ENCODE data around the gene RPAP3.

Gene RPAP3

GRCh38 chr12:47707905-47708543, 2.2 kb upstream of the RPAP3 start:
- no peak overlapping the region for H3K4me3 ChIP-seq (ENCODE audit: low read depth, low read length)
- peaks cover 10% of the 10 kb centered on the region for H3K4me1 ChIP-seq (ENCODE audit: control insufficient read depth, insufficient read depth, low read length)
- H3K27ac ChIP-seq (ENCODE audit: low read depth, low read length) = no peak overlapping the region
- no peak overlapping the region for H3K9ac ChIP-seq (ENCODE audit: low read depth, low read length)
- H3K36me3 ChIP-seq (ENCODE audit: control insufficient read depth, insufficient read depth, low read length) = no peaks in the 10 kb centered on the region
- no peaks in the 10 kb centered on the region for H3K27me3 ChIP-seq (ENCODE audit: control insufficient read depth, insufficient read depth, low read length)
- H3K9me3 ChIP-seq (ENCODE audit: control insufficient read depth, insufficient read depth, low read length) = no peaks in the 10 kb centered on the region

GRCh38 chr12:47707355-47707754, 1.5 kb upstream of the RPAP3 start:
- H3K9me3 ChIP-seq (ENCODE audit: control insufficient read depth, insufficient read depth, low read length) = no peaks in the 10 kb centered on the region
- H3K36me3 ChIP-seq (ENCODE audit: control insufficient read depth, insufficient read depth, low read length) = 0 out of 2 replicates have a peak, but pooled peaks cover 4% of the 10 kb centered on the region
- no peak overlapping the region for H3K9ac ChIP-seq (ENCODE audit: low read depth, low read length)
- no peak overlapping the region for H3K27ac ChIP-seq (ENCODE audit: low read depth, low read length)
- no peak overlapping the region for H3K4me3 ChIP-seq (ENCODE audit: low read depth, low read length)
- H3K4me1 ChIP-seq (ENCODE audit: control insufficient read depth, insufficient read depth, low read length) = peaks cover 10% of the 10 kb centered on the region
- no peaks in the 10 kb centered on the region for H3K27me3 ChIP-seq (ENCODE audit: control insufficient read depth, insufficient read depth, low read length)

- peak overlapping the region; percentile 52 for H3K9ac ChIP-seq (ENCODE audit: low read depth, low read length)
- H3K4me3 ChIP-seq (ENCODE audit: low read depth, low read length) = peak overlapping the region; percentile 75
- H3K27ac ChIP-seq (ENCODE audit: low read depth, low read length) = peak overlapping the region; percentile 85
- no peaks in the 10 kb centered on the region for H3K27me3 ChIP-seq (ENCODE audit: control insufficient read depth, insufficient read depth, low read length)
- H3K9me3 ChIP-seq (ENCODE audit: control insufficient read depth, insufficient read depth, low read length) = no peaks in the 10 kb centered on the region
- H3K36me3 ChIP-seq (ENCODE audit: control insufficient read depth, insufficient read depth, low read length) = peaks cover 16% of the 10 kb centered on the region
- H3K4me1 ChIP-seq (ENCODE audit: control insufficient read depth, insufficient read depth, low read length) = peaks cover 10% of the 10 kb centered on the region
Observed at GRCh38 chr12:47705229-47705565, 633 bp downstream of the RPAP3 start.

GRCh38 chr12:47704719-47705118, 1.1 kb downstream of the RPAP3 start:
- H3K27ac ChIP-seq (ENCODE audit: low read depth, low read length) = no peak overlapping the region
- peak overlapping the region; percentile 75 for H3K4me3 ChIP-seq (ENCODE audit: low read depth, low read length)
- peaks cover 10% of the 10 kb centered on the region for H3K4me1 ChIP-seq (ENCODE audit: control insufficient read depth, insufficient read depth, low read length)
- H3K9ac ChIP-seq (ENCODE audit: low read depth, low read length) = peak overlapping the region; percentile 52; the same call in 1 of the 2 replicates
- H3K36me3 ChIP-seq (ENCODE audit: control insufficient read depth, insufficient read depth, low read length) = peaks cover 21% of the 10 kb centered on the region
- H3K9me3 ChIP-seq (ENCODE audit: control insufficient read depth, insufficient read depth, low read length) = no peaks in the 10 kb centered on the region
- H3K27me3 ChIP-seq (ENCODE audit: control insufficient read depth, insufficient read depth, low read length) = no peaks in the 10 kb centered on the region

GRCh38 chr12:47700263-47700662, 5.6 kb downstream of the RPAP3 start:
- Histone ChIP-seq H3K27me3 (ENCODE audit: control insufficient read depth, insufficient read depth, low read length) (no peaks in the 10 kb centered on the region), H3K9me3 (ENCODE audit: control insufficient read depth, insufficient read depth, low read length) (no peaks in the 10 kb centered on the region), H3K36me3 (ENCODE audit: control insufficient read depth, insufficient read depth, low read length) (peaks cover 56% of the 10 kb centered on the region), H3K9ac (ENCODE audit: low read depth, low read length) (no peak overlapping the region), H3K4me3 (ENCODE audit: low read depth, low read length) (no peak overlapping the region), H3K27ac (ENCODE audit: low read depth, low read length) (no peak overlapping the region), H3K4me1 (ENCODE audit: control insufficient read depth, insufficient read depth, low read length) (no peaks in the 10 kb centered on the region)

GRCh38 chr12:47698631-47699030, 7.2 kb downstream of the RPAP3 start:
- no peaks in the 10 kb centered on the region for H3K27me3 ChIP-seq (ENCODE audit: control insufficient read depth, insufficient read depth, low read length)
- H3K9ac ChIP-seq (ENCODE audit: low read depth, low read length) = no peak overlapping the region
- H3K9me3 ChIP-seq (ENCODE audit: control insufficient read depth, insufficient read depth, low read length) = no peaks in the 10 kb centered on the region
- peaks cover 71% of the 10 kb centered on the region for H3K36me3 ChIP-seq (ENCODE audit: control insufficient read depth, insufficient read depth, low read length)
- no peaks in the 10 kb centered on the region for H3K4me1 ChIP-seq (ENCODE audit: control insufficient read depth, insufficient read depth, low read length)
- no peak overlapping the region for H3K27ac ChIP-seq (ENCODE audit: low read depth, low read length)
- no peak overlapping the region for H3K4me3 ChIP-seq (ENCODE audit: low read depth, low read length)

- Histone ChIP-seq H3K27ac (ENCODE audit: low read depth, low read length) (no peak overlapping the region), H3K4me3 (ENCODE audit: low read depth, low read length) (no peak overlapping the region), H3K27me3 (ENCODE audit: control insufficient read depth, insufficient read depth, low read length) (no peaks in the 10 kb centered on the region), H3K36me3 (ENCODE audit: control insufficient read depth, insufficient read depth, low read length) (peaks cover 71% of the 10 kb centered on the region), H3K9me3 (ENCODE audit: control insufficient read depth, insufficient read depth, low read length) (no peaks in the 10 kb centered on the region), H3K9ac (ENCODE audit: low read depth, low read length) (no peak overlapping the region), H3K4me1 (ENCODE audit: control insufficient read depth, insufficient read depth, low read length) (no peaks in the 10 kb centered on the region)
Observed at GRCh38 chr12:47698055-47698454, 7.8 kb downstream of the RPAP3 start.

GRCh38 chr12:47689215-47689614, 16.6 kb downstream of the RPAP3 start:
- Histone ChIP-seq H3K27me3 (ENCODE audit: control insufficient read depth, insufficient read depth, low read length) (no peaks in the 10 kb centered on the region), H3K9ac (ENCODE audit: low read depth, low read length) (no peak overlapping the region), H3K4me1 (ENCODE audit: control insufficient read depth, insufficient read depth, low read length) (0 out of 2 replicates have a peak, but pooled peaks cover 3% of the 10 kb centered on the region), H3K9me3 (ENCODE audit: control insufficient read depth, insufficient read depth, low read length) (no peaks in the 10 kb centered on the region), H3K27ac (ENCODE audit: low read depth, low read length) (no peak overlapping the region), H3K4me3 (ENCODE audit: low read depth, low read length) (no peak overlapping the region), H3K36me3 (ENCODE audit: control insufficient read depth, insufficient read depth, low read length) (peaks cover 76% of the 10 kb centered on the region)

GRCh38 chr12:47687636-47688035, 18.2 kb downstream of the RPAP3 start:
- Histone ChIP-seq H3K27me3 (ENCODE audit: control insufficient read depth, insufficient read depth, low read length) (no peaks in the 10 kb centered on the region), H3K27ac (ENCODE audit: low read depth, low read length) (no peak overlapping the region), H3K4me1 (ENCODE audit: control insufficient read depth, insufficient read depth, low read length) (0 out of 2 replicates have a peak, but pooled peaks cover 3% of the 10 kb centered on the region), H3K9me3 (ENCODE audit: control insufficient read depth, insufficient read depth, low read length) (no peaks in the 10 kb centered on the region), H3K36me3 (ENCODE audit: control insufficient read depth, insufficient read depth, low read length) (peaks cover 83% of the 10 kb centered on the region), H3K4me3 (ENCODE audit: low read depth, low read length) (no peak overlapping the region), H3K9ac (ENCODE audit: low read depth, low read length) (no peak overlapping the region)

- no peak overlapping the region for H3K9ac ChIP-seq (ENCODE audit: low read depth, low read length)
- no peak overlapping the region for H3K27ac ChIP-seq (ENCODE audit: low read depth, low read length)
- 0 out of 2 replicates have a peak, but pooled peaks cover 3% of the 10 kb centered on the region for H3K4me1 ChIP-seq (ENCODE audit: control insufficient read depth, insufficient read depth, low read length)
- H3K9me3 ChIP-seq (ENCODE audit: control insufficient read depth, insufficient read depth, low read length) = no peaks in the 10 kb centered on the region
- peaks cover 86% of the 10 kb centered on the region for H3K36me3 ChIP-seq (ENCODE audit: control insufficient read depth, insufficient read depth, low read length)
- no peaks in the 10 kb centered on the region for H3K27me3 ChIP-seq (ENCODE audit: control insufficient read depth, insufficient read depth, low read length)
- H3K4me3 ChIP-seq (ENCODE audit: low read depth, low read length) = no peak overlapping the region
Observed at GRCh38 chr12:47686645-47687240, 19.1 kb downstream of the RPAP3 start.

GRCh38 chr12:47679785-47680184, 26.0 kb downstream of the RPAP3 start:
- Histone ChIP-seq H3K9ac (ENCODE audit: low read depth, low read length) (no peak overlapping the region), H3K27me3 (ENCODE audit: control insufficient read depth, insufficient read depth, low read length) (no peaks in the 10 kb centered on the region), H3K36me3 (ENCODE audit: control insufficient read depth, insufficient read depth, low read length) (peaks cover 48% of the 10 kb centered on the region), H3K9me3 (ENCODE audit: control insufficient read depth, insufficient read depth, low read length) (no peaks in the 10 kb centered on the region), H3K27ac (ENCODE audit: low read depth, low read length) (no peak overlapping the region), H3K4me1 (ENCODE audit: control insufficient read depth, insufficient read depth, low read length) (no peaks in the 10 kb centered on the region), H3K4me3 (ENCODE audit: low read depth, low read length) (no peak overlapping the region)

Measured in HUES48 (cell line).